Fibroblast of pulmonary artery (primary cell): ENCODE data around the gene ANP32D.
"Not testable (repeated sequence)": the region's sequence is repeated elsewhere in the genome, so short reads cannot be mapped to it uniquely, and the experiment has no call there.

Experiments used
- DNase-seq: peaks from one replicate; pipeline ENCODE4 v3.0.0-alpha.2; 2010; ENCODE audit warnings: low read depth
- H3K4me3 ChIP-seq: replicated peaks from 2 replicates; pipeline ENCODE4 v1.5.1; 2011; ENCODE audit warnings: low read depth, mild to moderate bottlenecking, control low read depth, low read length, moderate library complexity
- CTCF ChIP-seq: IDR thresholded peaks from 2 replicates; pipeline ENCODE4 v1.5.1; 2011; ENCODE audit warnings: mild to moderate bottlenecking, control low read depth, low read length, inconsistent platforms; ENCODE audit errors: missing control alignments

Gene ANP32D

GRCh38 chr12:48508987-48509386 is 36.6 kb downstream of the ANP32D start:
- H3K4me3 ChIP-seq = no peak overlapping the region
- DNase-seq = no peak
- TF ChIP-seq CTCF = no peak

- no peak for TF ChIP-seq CTCF
- no peak overlapping the region for H3K4me3 ChIP-seq
- DNase-seq = no peak
These were observed 37.8 kb downstream of the ANP32D start for GRCh38 chr12:48510111-48510510.

GRCh38 chr12:48512855-48513254 is 40.5 kb downstream of the ANP32D start:
- DNase-seq = no peak
- no peak overlapping the region for H3K4me3 ChIP-seq
- TF ChIP-seq CTCF = no peak

- TF ChIP-seq CTCF = no peak
- no peak overlapping the region for H3K4me3 ChIP-seq
- DNase-seq = no peak
These were observed 42.4 kb downstream of the ANP32D start for GRCh38 chr12:48514728-48515127.

- not testable (repeated sequence) for DNase-seq, H3K4me3 ChIP-seq
These were observed 48.0 kb downstream of the ANP32D start for GRCh38 chr12:48520381-48520780.
